Measurements from ENCODE around the gene CCDC136.

DNA sequence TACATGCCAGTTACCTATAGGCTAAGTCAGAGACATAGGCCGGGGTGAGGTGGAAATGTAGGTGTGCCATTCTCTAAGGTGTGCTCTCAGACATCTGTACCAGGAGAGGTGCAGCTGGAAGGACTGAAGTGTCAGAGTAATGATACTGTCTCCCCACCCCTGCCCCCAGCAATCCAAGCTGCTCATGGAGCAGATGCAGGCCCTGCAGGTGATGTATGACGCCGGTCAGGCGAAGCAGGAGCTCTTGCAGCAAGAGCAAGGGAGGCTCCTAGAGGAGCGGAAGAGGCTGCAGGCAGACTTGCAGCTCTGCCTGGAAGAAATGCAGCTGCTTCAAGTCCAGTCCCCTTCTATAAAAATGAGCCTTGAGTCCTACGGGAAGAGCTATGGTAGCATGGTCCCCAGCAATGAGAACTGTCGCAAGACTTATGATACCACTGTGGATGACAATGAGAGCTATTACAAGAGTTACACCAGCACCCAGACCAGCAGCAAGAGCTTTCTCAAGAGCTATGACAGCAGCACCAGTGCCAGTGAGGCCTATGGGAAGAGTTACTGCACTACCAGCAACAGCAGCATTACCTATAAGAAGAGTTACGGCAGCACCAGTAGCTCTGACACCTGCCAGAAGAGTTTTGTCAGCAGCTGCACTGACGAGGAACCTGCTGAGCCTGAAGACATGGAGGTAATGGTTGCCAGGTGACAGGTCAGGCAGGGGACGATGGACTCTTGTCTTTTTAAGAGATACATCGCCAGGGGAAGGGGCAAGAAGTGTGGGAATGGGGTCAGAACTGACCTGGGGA lies 20.1 kb downstream of the CCDC136 start:
- TF ChIP-seq, protein P1, sequence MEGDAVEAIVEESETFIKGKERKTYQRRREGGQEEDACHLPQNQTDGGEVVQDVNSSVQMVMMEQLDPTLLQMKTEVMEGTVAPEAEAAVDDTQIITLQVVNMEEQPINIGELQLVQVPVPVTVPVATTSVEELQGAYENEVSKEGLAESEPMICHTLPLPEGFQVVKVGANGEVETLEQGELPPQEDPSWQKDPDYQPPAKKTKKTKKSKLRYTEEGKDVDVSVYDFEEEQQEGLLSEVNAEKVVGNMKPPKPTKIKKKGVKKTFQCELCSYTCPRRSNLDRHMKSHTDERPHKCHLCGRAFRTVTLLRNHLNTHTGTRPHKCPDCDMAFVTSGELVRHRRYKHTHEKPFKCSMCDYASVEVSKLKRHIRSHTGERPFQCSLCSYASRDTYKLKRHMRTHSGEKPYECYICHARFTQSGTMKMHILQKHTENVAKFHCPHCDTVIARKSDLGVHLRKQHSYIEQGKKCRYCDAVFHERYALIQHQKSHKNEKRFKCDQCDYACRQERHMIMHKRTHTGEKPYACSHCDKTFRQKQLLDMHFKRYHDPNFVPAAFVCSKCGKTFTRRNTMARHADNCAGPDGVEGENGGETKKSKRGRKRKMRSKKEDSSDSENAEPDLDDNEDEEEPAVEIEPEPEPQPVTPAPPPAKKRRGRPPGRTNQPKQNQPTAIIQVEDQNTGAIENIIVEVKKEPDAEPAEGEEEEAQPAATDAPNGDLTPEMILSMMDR (IDR thresholded peaks at IDR 0.05; ENCODE audit: low read length) = no peak
- TF ChIP-seq EZH2 (IDR thresholded peaks at IDR 0.05; ENCODE audit: borderline replicate concordance, low read length) = no peak

Measured in OCI-LY1 (cell line).